DND-41 (cell line): ENCODE data around the gene EIF5A.

Experiments used
- ATAC-seq: fragments of 200-7000 bp; cut with Tn5 transposase; 3 replicates; pipeline ENCODE4 v1.9.1; 2021; ENCODE audit warnings: low read depth; ENCODE audit not compliant: insufficient read depth
- DNase-seq: peaks from one replicate; pipeline ENCODE4 v3.0.0-alpha.2; 2020
- H2AFZ ChIP-seq: 2 replicates; pipeline ENCODE4 v1.6.0; 2012; ENCODE audit warnings: low read depth, low read length
- H3K27ac ChIP-seq: 2 replicates; pipeline ENCODE4 v1.5.1; 2012; ENCODE audit warnings: low read length, inconsistent platforms
- H3K27me3 ChIP-seq: fragments of 200-600 bp; sonication (generic); 2 replicates; pipeline ENCODE4 v1.6.0; 2012; ENCODE audit warnings: low read length, mild to moderate bottlenecking, inconsistent platforms; ENCODE audit not compliant: insufficient read depth, poor library complexity
- H3K36me3 ChIP-seq: 2 replicates; pipeline ENCODE4 v1.5.1; 2012; ENCODE audit warnings: low read length, inconsistent platforms; ENCODE audit not compliant: insufficient read depth
- H3K4me1 ChIP-seq: 2 replicates; pipeline ENCODE4 v1.5.1; 2012; ENCODE audit warnings: mild to moderate bottlenecking, low read length; ENCODE audit not compliant: insufficient read depth
- H3K4me2 ChIP-seq: 2 replicates; pipeline ENCODE4 v1.6.0; 2012; ENCODE audit warnings: mild to moderate bottlenecking, moderate library complexity, low read length, inconsistent platforms; ENCODE audit not compliant: insufficient read depth
- H3K4me3 ChIP-seq, 2 experiments: fragments of 200-600 bp in 1 of 2; shearing (Covaris generic) in 1 of 2; 2 replicates each; pipeline ENCODE4 v1.5.1; 2012 to 2016; ENCODE audit warnings: inconsistent platforms in 2 of 2, low read length in 2 of 2, mild to moderate bottlenecking in 2 of 2, low read depth in 1 of 2, moderate library complexity in 1 of 2
- H3K79me2 ChIP-seq: 2 replicates; pipeline ENCODE4 v1.6.0; 2012; ENCODE audit warnings: low read length, inconsistent platforms; ENCODE audit not compliant: insufficient read depth
- H3K9ac ChIP-seq: 2 replicates; pipeline ENCODE4 v1.6.0; 2012; ENCODE audit warnings: low read depth, mild to moderate bottlenecking, inconsistent platforms, low read length, moderate library complexity
- H3K9me3 ChIP-seq: 2 replicates; pipeline ENCODE4 v1.5.1; 2012; ENCODE audit warnings: low read length, moderate library complexity, mild to moderate bottlenecking, inconsistent platforms; ENCODE audit not compliant: insufficient read depth, severe bottlenecking
- H4K20me1 ChIP-seq: 2 replicates; pipeline ENCODE4 v1.6.0; 2012; ENCODE audit warnings: low read length; ENCODE audit not compliant: insufficient read depth
- CTCF ChIP-seq: IDR thresholded peaks from 2 replicates; pipeline ENCODE4 v1.5.1; 2012; ENCODE audit warnings: borderline replicate concordance, low read length, moderate library complexity, mild to moderate bottlenecking; ENCODE audit not compliant: poor library complexity, severe bottlenecking; ENCODE audit errors: extremely low read depth
- EZH2 ChIP-seq: IDR thresholded peaks from 3 replicates; pipeline ENCODE4 v1.6.1; 2012; ENCODE audit warnings: borderline replicate concordance, low read depth, mild to moderate bottlenecking, moderate library complexity, low read length, inconsistent platforms; ENCODE audit not compliant: severe bottlenecking

The EIF5A gene

GRCh38 chr17:7292194-7292593 is 15.2 kb upstream of the EIF5A start:
- Histone ChIP-seq H3K4me3 (no peak overlapping the region), H3K4me2 (no peak overlapping the region), H4K20me1 (0 out of 2 replicates have a peak, but pooled peaks cover 4% of the 10 kb centered on the region), H3K4me1 (peaks cover 16% of the 10 kb centered on the region), H3K27ac (no peak overlapping the region), H3K27me3 (peaks cover 43% of the 10 kb centered on the region), H3K36me3 (no peaks in the 10 kb centered on the region), H3K79me2 (no peaks in the 10 kb centered on the region), H2AFZ (no peak overlapping the region), H3K9ac (no peak overlapping the region), H3K9me3 (no peaks in the 10 kb centered on the region)
- no peak for TF ChIP-seq EZH2
- no peak for TF ChIP-seq CTCF
- DNase-seq (no peak), ATAC-seq (no peak)

- no peak overlapping the region for H3K9ac ChIP-seq
- H4K20me1 ChIP-seq = 0 out of 2 replicates have a peak, but pooled peaks cover 4% of the 10 kb centered on the region
- H3K36me3 ChIP-seq = no peaks in the 10 kb centered on the region
- H3K4me2 ChIP-seq = no peak overlapping the region
- TF ChIP-seq EZH2 = no peak
- H3K27me3 ChIP-seq = peaks cover 39% of the 10 kb centered on the region
- H3K27ac ChIP-seq = no peak overlapping the region
- H3K4me3 ChIP-seq = no peak overlapping the region
- H2AFZ ChIP-seq = no peak overlapping the region
- DNase-seq = no peak
- peaks cover 16% of the 10 kb centered on the region for H3K4me1 ChIP-seq
- no peaks in the 10 kb centered on the region for H3K79me2 ChIP-seq
- H3K9me3 ChIP-seq = no peaks in the 10 kb centered on the region
- no peak for ATAC-seq
Observed at GRCh38 chr17:7292729-7293128, 14.7 kb upstream of the EIF5A start.

GRCh38 chr17:7293159-7293558 is 14.3 kb upstream of the EIF5A start:
- Histone ChIP-seq H3K9ac (no peak overlapping the region), H2AFZ (no peak overlapping the region), H3K4me3 (no peak overlapping the region), H3K79me2 (no peaks in the 10 kb centered on the region), H3K36me3 (no peaks in the 10 kb centered on the region), H3K4me2 (no peak overlapping the region), H4K20me1 (0 out of 2 replicates have a peak, but pooled peaks cover 4% of the 10 kb centered on the region), H3K9me3 (no peaks in the 10 kb centered on the region), H3K27me3 (peaks cover 36% of the 10 kb centered on the region), H3K27ac (no peak overlapping the region), H3K4me1 (peaks cover 16% of the 10 kb centered on the region)
- ATAC-seq (no peak), DNase-seq (no peak)
- TF ChIP-seq CTCF (no peak), EZH2 (no peak)

- Histone ChIP-seq H3K4me2 (no peak overlapping the region), H3K27me3 (peaks cover 36% of the 10 kb centered on the region), H3K27ac (no peak overlapping the region), H3K9me3 (no peaks in the 10 kb centered on the region), H3K79me2 (no peaks in the 10 kb centered on the region), H4K20me1 (0 out of 2 replicates have a peak, but pooled peaks cover 4% of the 10 kb centered on the region), H2AFZ (no peak overlapping the region), H3K9ac (no peak overlapping the region), H3K4me1 (peaks cover 16% of the 10 kb centered on the region), H3K36me3 (no peaks in the 10 kb centered on the region), H3K4me3 (no peak overlapping the region)
- ATAC-seq (no peak), DNase-seq (no peak)
- TF ChIP-seq CTCF = no peak
- no peak for TF ChIP-seq EZH2
Observed at GRCh38 chr17:7293816-7294613, 13.4 kb upstream of the EIF5A start.
